Stimulated activated CD4-positive, alpha-beta T cell treated with anti-CD3 and anti-CD28 coated beads, Interleukin-15, amount 100 ng/mL, for 24 hours (primary cell): ENCODE measurements around the gene CROCC2.

ENCODE experiments used
- DNase-seq: peaks from one replicate; pipeline ENCODE4 v3.0.0-alpha.2; 2020

The CROCC2 gene

DNA sequence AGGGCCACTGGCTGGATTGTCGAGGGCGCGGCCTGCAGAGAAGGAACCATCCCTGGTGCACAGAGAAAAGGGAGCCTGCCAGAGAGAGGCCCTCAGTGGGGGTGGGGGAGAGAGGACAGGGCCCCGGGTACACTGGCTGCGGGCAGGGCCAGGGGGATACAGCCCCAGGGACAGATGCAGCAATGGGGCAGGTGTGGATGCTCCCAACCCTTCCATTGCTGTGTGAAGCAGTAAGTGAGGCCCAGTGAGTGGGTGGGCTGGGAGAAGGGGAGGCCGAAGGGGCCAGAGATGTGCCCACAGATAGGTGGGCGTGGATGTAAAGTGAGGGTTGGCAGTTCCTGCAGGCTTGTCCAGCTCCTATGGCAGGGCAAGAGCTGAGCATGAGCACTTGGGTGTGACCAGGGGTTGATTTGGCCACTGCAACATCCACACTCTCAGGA is 30.1 kb upstream of the CROCC2 start:
- DNase-seq = no peak

- no peak for DNase-seq
Observed at GRCh38 chr2:240876475-240877251, 29.5 kb upstream of the CROCC2 start.

GRCh38 chr2:240877460-240878340 is 28.4 kb upstream of the CROCC2 start:
- no peak for DNase-seq

DNA sequence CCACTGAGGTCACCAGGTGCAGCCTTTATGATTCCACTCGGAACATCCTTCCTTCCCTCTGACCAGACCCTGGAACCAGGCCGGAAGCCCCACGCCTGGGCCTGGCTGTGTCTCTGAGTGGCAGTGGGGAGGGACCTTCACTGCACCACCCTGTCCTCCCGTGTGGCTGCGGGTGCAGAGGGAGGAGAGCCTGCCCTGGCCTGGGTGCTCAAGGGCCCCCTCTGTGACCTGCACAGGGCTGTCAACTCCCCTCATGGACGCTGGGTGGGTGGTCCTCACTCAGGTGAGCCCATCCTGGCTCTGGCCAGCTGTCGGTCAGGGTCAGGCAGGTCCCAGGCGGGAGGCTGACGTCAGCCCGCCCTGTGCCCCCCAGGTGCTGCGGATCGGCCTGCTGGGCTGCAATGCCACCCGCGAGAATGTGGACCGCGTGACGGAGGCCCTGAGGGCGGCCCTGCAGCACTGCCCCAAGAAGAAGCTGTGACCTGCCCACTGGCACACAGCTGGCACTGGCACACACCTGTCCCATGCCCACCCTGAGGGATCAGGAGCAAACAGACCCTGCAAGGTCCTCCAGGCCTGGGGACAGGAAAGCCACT is 27.7 kb upstream of the CROCC2 start:
- no peak for DNase-seq

DNA sequence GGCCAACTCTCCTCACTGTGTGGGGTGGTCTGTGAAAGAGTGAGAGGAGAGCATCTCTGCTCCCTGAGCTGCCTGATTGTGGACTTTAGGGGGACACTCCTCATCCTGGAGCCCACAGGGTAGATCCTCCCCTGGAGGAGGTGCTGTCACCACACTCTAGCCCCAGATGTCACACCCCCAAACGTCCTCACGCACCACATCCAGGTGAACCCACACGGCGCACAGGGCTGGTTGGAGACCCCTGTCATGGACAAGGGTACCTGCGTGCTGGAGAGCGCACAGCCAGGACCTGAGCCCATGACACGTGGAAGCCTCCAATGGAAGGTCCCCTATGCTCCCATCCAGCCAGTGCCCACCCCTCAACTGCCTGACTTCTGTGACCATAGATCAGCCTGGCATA is 27.0 kb upstream of the CROCC2 start:
- no peak for DNase-seq

DNA sequence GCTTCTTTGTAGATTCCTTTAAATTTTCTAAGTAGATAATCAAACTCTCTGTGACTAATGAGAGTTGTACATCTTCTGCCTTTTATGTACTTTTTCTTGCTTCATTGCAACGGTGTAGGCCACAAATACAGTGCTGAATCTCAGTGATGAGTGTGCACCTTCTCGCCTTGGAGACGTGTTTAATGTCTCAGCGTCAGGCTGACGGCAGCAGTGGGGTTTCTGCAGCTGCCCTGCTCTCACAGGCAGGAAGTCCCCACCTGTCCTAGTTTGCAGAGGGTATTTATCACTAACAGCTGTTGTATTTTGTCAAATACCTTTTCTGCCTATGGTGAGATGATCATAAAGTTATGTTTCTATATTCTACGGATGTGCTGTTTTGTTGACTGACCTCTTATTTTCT is 24.2 kb upstream of the CROCC2 start:
- no peak for DNase-seq

- DNase-seq = no peak
Observed at GRCh38 chr2:240884221-240884620, 21.9 kb upstream of the CROCC2 start.

- DNase-seq = no peak
Observed at GRCh38 chr2:240884745-240885144, 21.4 kb upstream of the CROCC2 start.

GRCh38 chr2:240885566-240885965 is 20.6 kb upstream of the CROCC2 start:
- DNase-seq = no peak

GRCh38 chr2:240886023-240886565 is 20.0 kb upstream of the CROCC2 start:
- no peak for DNase-seq

- DNase-seq = no peak
Observed at GRCh38 chr2:240886678-240887609, 19.2 kb upstream of the CROCC2 start.

DNA sequence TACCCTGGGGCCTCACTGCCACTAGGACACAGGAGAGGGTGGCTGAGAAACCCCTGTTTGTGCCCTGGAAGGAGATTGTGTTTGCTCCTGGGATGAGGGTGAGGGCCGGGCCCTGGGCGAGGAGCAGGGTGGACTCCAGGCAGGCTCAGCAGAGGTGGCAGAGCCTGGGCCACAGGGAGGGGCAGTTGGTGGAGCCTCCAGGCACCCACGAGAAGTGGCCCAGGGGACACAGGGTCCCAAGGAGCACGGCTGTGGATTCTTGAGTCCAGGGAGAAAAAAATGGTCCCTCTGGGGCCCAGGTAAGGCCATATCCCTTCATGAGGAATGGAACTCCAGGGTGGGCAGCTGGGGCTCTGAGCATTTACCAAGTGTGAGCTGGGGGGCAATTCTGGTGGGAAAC is 18.5 kb upstream of the CROCC2 start:
- DNase-seq = no peak

- DNase-seq = no peak
Observed at GRCh38 chr2:240888130-240888889, 17.8 kb upstream of the CROCC2 start.

GRCh38 chr2:240888890-240889573 is 17.1 kb upstream of the CROCC2 start:
- DNase-seq = no peak

DNA sequence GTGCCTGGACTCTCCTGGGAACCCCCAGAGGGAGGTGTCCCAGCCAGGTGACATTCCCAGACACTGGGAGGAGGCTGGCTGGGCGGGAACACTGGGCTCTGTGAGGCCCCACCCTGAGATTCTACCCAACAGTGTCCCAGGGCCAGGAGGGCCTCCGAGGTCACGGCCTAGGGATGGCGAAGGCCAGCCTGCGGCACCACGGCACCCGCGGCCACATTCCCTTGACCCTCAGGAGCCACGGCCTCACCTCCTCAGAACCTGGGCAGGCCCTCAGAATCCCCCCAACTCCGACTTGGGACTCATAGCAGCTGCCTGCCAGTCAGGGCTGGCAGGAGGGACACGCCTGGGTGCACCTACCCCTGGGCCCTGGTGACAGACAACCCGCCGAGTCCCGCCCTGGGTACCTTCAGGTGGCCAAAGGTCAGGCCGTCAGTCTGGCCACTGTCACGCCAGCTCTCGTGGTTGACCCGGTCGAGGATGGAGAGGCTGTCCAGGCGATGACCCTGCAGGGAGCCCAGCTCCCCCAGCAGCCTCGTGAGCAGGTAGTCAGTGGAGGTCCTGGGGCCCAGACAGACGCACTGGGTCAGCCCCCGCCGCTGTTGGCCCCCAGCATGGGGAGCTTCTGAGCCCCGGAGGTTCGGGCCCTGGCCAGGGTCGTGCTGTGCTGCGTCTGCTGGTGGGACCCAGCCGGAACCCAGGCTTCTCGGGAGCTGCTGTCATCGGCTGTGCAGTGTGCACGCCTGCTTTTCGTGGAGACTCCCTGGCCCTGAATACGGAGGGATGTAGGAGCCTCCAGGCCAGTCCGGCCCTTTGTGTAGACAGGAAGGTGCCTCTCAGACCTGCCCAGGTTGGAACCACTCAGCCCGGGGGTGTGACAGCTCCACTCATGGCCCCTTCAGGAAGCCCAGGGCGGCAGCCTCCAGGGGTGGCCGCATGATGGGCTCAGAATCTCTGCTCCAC is 16.3 kb upstream of the CROCC2 start:
- DNase-seq = no peak

DNA sequence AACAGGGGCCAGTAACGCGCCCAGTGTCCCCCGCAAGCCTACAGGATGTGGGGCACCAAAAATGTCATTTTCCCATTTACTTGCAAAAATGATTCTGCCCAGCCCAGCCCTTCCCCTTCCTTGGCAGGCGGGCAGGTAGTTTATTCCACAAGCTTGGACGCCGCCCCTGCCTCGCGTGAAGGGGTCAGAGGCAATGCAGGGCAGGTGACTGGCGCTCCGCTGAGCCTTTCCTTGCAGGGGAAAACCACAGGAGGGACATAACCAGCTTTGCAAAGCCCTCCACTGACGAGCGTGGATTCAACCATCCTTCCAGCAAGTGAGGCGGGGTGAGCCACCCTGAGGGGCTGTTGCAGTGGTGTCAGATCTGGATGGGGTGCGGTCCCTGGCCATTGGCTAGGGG is 15.4 kb upstream of the CROCC2 start:
- DNase-seq = no peak

GRCh38 chr2:240891492-240892340 is 14.4 kb upstream of the CROCC2 start:
- DNase-seq = no peak

DNA sequence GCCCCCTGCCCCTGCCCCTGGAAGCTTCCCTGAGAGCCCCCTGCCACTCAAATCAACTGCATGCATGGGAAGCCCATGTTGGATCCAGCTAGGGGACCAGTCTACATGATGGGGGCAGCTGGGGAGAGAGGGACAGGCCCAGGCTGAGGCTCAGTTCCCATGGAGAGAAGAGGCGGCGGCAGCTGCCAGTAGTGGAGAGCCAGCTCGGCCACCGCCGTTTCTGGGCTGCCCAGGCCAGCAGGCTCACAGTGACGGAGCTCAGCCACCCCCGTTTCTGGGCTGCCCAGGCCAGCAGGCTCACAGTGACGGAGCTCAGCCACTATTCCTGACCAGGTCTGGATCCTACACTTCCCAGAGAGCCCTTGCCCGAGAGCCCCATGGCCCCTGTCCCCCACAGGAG is 13.8 kb upstream of the CROCC2 start:
- no peak for DNase-seq

DNA sequence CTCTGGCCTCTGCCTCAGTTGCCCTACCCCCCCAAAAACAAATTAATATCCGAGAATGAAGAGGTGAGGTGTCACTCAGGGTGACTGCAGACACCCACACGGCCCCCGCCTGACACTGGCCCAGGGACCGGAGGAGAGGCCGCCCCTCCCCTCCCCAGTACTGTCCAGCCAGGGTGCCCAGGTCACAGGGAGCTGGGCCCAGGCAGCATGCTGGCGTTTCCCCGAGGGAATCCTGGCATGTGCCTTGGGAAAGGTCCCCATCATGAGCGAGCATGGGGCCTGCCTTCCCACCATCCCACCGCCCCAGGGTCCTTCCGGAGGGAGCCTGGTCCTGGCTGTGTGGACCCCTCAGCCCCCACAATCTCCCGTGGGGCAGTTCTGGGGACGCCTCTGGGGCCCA is 13.2 kb upstream of the CROCC2 start:
- no peak for DNase-seq
